Measurements from ENCODE around the gene NSRP1. TPM values are rescaled to one million over a fixed set of nuclear protein-coding genes. Genes with fewer than 3 reads are reported as not detected.

Gene NSRP1
- polyA plus RNA-seq, 1 experiment: 6.9 TPM

DNA sequence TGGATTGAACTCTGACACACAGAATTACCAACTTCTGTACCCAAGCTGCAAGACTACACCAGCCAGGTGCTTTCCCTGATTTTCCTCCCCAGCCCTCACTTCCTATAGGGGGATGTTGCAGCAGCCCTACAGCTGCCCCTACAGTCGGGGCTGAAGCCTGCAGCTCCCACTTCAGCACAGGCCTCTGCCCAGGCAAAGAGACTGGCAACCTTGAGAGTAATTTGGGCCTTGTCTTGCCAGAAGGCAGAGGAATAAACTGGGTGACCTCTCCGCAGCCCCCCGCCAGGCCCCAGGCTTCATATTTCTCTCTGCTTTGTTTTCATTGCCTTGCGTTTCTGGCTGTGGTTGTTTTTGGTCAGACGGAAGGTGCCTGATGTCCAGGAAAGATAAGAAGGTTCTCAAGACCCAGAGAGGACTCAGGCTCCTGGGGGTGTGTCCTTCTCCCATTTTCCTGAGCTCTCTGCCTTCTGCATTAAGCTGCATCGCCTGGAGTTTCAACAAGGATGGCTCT lies 86.9 kb downstream of the NSRP1 start:
- CTCF ChIA-PET: interaction anchor here (0.5 to 0.8 kb wide), 2 partner anchors 79 to 1107 kb away, joined by 3 read pairs; no protein-coding TSS in a partner anchor
- H3K27me3 ChIP-seq (ENCODE audit: control insufficient read depth, insufficient read depth, low read length): 0 out of 2 replicates have a peak, but pooled peaks cover 4% of the 10 kb centered on the region
- no peak for TF ChIP-seq CTCF (IDR thresholded peaks at IDR 0.05; ENCODE audit: insufficient read depth, low read depth, low read length)
- no peaks in the 10 kb centered on the region for H3K36me3 ChIP-seq (ENCODE audit: control insufficient read depth, insufficient read depth, low read length)
- no peak for DNase-seq (ENCODE audit: low read depth)
- no peak overlapping the region for H3K4me3 ChIP-seq (ENCODE audit: low read depth, low read length)
- POLR2A ChIA-PET: no interaction called here

DNA sequence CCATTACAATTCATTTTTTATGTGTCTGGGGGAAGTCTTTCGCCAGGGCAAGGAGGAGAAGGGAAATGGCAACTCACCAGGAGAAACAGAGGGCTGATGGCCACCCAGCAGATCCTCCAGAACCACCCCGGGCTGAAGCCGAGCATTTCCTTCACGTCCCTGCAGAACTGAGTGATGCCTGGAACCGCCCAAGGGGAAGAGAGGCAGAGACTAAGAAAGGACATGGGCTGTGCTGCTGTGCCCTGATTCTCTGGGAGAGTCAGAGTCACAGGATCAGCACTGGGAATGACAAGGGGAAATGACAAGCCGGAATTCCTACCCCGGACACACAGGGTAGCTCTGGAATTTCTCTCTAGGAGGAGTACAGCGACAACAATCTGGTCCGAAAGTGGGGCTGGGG lies 91.0 kb downstream of the NSRP1 start:
- ChIA-PET CTCF (no interaction called here), POLR2A (no interaction called here)
- Histone ChIP-seq H3K27me3 (ENCODE audit: control insufficient read depth, insufficient read depth, low read length) (peaks cover 11% of the 10 kb centered on the region), H3K36me3 (ENCODE audit: control insufficient read depth, insufficient read depth, low read length) (no peaks in the 10 kb centered on the region), H3K4me3 (ENCODE audit: low read depth, low read length) (no peak overlapping the region)
- TF ChIP-seq CTCF (IDR thresholded peaks at IDR 0.05; ENCODE audit: insufficient read depth, low read depth, low read length): no peak
- no peak for DNase-seq (ENCODE audit: low read depth)

DNA sequence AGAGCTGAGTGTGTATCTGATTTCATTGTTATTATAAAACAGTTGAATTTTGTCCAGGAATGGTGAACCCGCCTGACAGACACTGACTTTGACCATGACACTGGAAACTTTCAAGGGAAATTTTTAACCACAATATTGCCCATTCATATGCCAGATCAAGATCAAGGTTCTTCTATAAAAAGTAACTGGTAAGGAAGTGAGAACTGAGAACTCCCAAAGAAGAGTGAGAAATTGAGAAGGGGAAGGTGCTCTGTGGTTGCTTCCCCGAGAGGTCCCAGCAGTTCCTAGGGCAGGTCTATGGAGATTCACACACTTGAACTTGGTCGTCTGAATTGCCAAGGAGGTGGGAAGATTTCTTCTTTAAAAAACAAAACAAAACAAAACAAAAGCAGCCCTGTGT lies 91.6 kb downstream of the NSRP1 start:
- no peak for TF ChIP-seq CTCF (IDR thresholded peaks at IDR 0.05; ENCODE audit: insufficient read depth, low read depth, low read length)
- Histone ChIP-seq H3K4me3 (ENCODE audit: low read depth, low read length) (no peak overlapping the region), H3K27me3 (ENCODE audit: control insufficient read depth, insufficient read depth, low read length) (peaks cover 11% of the 10 kb centered on the region), H3K36me3 (ENCODE audit: control insufficient read depth, insufficient read depth, low read length) (no peaks in the 10 kb centered on the region)
- no peak for DNase-seq (ENCODE audit: low read depth)
- CTCF ChIA-PET: no interaction called here
- POLR2A ChIA-PET: no interaction called here

DNA sequence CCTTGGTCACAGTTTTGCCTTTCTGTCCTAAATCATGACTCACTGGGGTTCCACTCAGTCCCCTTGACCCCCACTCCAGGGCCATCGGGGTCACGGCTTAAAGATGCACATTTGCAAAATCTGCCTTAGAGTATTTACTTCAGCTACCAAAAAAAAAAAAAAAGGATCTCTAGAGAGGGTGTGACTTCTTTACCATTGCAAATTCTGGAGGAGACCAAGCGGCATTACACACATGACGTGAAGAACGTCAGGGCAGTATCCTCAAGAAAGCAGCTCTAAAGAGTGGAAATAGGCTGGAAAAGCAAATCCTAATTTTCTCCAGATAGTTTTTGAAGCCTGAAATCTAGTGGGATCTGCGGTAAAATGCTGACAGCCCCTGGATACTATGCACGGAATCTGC lies 93.3 kb downstream of the NSRP1 start:
- Histone ChIP-seq H3K4me3 (ENCODE audit: low read depth, low read length) (no peak overlapping the region), H3K36me3 (ENCODE audit: control insufficient read depth, insufficient read depth, low read length) (no peaks in the 10 kb centered on the region), H3K27me3 (ENCODE audit: control insufficient read depth, insufficient read depth, low read length) (peaks cover 11% of the 10 kb centered on the region)
- TF ChIP-seq CTCF (IDR thresholded peaks at IDR 0.05; ENCODE audit: insufficient read depth, low read depth, low read length): no peak
- POLR2A ChIA-PET: no interaction called here
- CTCF ChIA-PET: interaction anchor here (1.4 kb wide), 1 partner anchor 10 kb away, joined by 4 read pairs; no protein-coding TSS in a partner anchor
- DNase-seq (ENCODE audit: low read depth): no peak

DNA sequence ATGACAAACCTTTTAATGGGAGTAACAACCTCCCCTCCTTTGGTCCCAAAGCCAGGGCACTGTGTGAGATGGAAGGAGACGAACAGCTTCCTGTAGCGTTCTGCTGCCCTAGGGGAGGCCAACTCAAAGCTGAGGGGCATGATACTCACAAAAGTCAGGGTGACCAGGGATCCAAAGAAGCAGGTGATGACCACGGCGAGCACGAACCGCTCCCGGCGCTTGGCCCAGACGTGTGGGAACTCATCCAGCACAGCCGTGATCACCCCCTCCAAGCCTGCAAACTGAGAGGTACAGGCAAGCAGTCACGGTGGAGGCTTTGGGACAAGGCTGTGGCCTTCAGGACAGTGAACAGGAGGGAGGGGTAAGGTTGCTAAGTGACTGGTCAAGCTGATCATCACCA lies 93.8 kb downstream of the NSRP1 start:
- no peak for DNase-seq (ENCODE audit: low read depth)
- ChIA-PET CTCF (interaction anchor here (1.4 kb wide), 1 partner anchor 10 kb away, joined by 4 read pairs; no protein-coding TSS in a partner anchor), POLR2A (no interaction called here)
- Histone ChIP-seq H3K36me3 (ENCODE audit: control insufficient read depth, insufficient read depth, low read length) (no peaks in the 10 kb centered on the region), H3K27me3 (ENCODE audit: control insufficient read depth, insufficient read depth, low read length) (peaks cover 11% of the 10 kb centered on the region), H3K4me3 (ENCODE audit: low read depth, low read length) (no peak overlapping the region)
- no peak for TF ChIP-seq CTCF (IDR thresholded peaks at IDR 0.05; ENCODE audit: insufficient read depth, low read depth, low read length)

Data from BJ (cell line).